Esophagus muscularis mucosa (tissue), 4 donors: Measurements from ENCODE around the gene CACNA2D3. TPM values are rescaled to one million over a fixed set of nuclear protein-coding genes. Genes with fewer than 3 reads are reported as not detected.

ENCODE experiments used
- DNase-seq: peaks from one replicate; pipeline ENCODE4 v3.0.0-alpha.2; 2017; ENCODE audit errors: extremely low spot score
- H3K27ac ChIP-seq, 4 donors: fragments of 200-600 bp; sonication (generic); replicated peaks in 1 of 4; 1 replicate in 3 of 4; 2 replicates in 1 of 4; pipeline ENCODE4 v1.5.1; 2016 to 2019; ENCODE audit warnings: mild to moderate bottlenecking in 1 of 4
- H3K27me3 ChIP-seq, 4 donors: fragments of 200-600 bp; sonication (generic); one replicate each; pipeline versions ENCODE4 v1.5.1 to v1.6.0; 2016 to 2019
- H3K36me3 ChIP-seq, 4 donors: fragments of 200-600 bp; sonication (generic); one replicate each; pipeline ENCODE4 v1.5.1; 2016 to 2019
- H3K4me1 ChIP-seq, 4 donors: fragments of 200-600 bp; sonication (generic); one replicate each; pipeline ENCODE4 v1.5.1; 2016 to 2019
- H3K4me3 ChIP-seq, 4 donors: fragments of 200-600 bp; sonication (generic); 1 replicate in 2 of 4; 2 replicates in 2 of 4; pipeline ENCODE4 v1.5.1; 2016 to 2019; ENCODE audit warnings: mild to moderate bottlenecking in 4 of 4, moderate library complexity in 1 of 4
- H3K9me3 ChIP-seq, 4 donors: fragments of 200-600 bp; sonication (generic); 1 replicate in 3 of 4; 2 replicates in 1 of 4; pipeline ENCODE4 v1.5.1; 2016 to 2019
- EP300 ChIP-seq: sonication (generic); formaldehyde crosslinking; IDR thresholded peaks from one replicate; pipeline ENCODE4 v1.6.1; 2017; ENCODE audit warnings: antibody characterized with exemption
- POLR2A ChIP-seq: fragments of 450-650 bp; IDR thresholded peaks from one replicate; pipeline ENCODE4 v1.6.1; 2017; ENCODE audit warnings: antibody characterized with exemption, moderate library complexity, mild to moderate bottlenecking, low read depth
- POLR2AphosphoS5 ChIP-seq, 2 donors: sonication (generic); formaldehyde crosslinking; IDR thresholded peaks; one replicate each; pipeline ENCODE4 v1.6.1; 2017; ENCODE audit warnings: antibody characterized with exemption in 2 of 2
- WGBS: methylation state at CpG from one replicate; pipeline ENCODE4 v1.1.5; 2018; 5-methylcytosine and 5-hydroxymethylcytosine counted together
- intact Hi-C: fragments of 100-400 bp; cut with DNase I; formaldehyde crosslinking; loops from one replicate; pipeline ENCODE4 v1.15.1; 2023
- total RNA-seq, 4 donors: library from RNA; depleted of rRNA; stranded (reverse); fragments of >200 nt; gene quantifications; one replicate each; pipeline versions ENCODE4 v1.1.0 to v1.2.1, GENCODE V29; 2016
- TF ChIP-seq, protein P1 (sequence below), 3 experiments: fragments of 200-600 bp in 2 of 3; fragments of 450-650 bp in 1 of 3; sonication (generic) in 2 of 3; IDR thresholded peaks; one replicate each; pipeline ENCODE4 v1.5.1; 2017 to 2019; ENCODE audit warnings: antibody characterized with exemption in 3 of 3, mild to moderate bottlenecking in 2 of 3, moderate library complexity in 1 of 3

The CACNA2D3 gene
- total RNA-seq, 4 donors from 2014 or later: 2.5 to 6.3 (median 3.9) TPM

DNA sequence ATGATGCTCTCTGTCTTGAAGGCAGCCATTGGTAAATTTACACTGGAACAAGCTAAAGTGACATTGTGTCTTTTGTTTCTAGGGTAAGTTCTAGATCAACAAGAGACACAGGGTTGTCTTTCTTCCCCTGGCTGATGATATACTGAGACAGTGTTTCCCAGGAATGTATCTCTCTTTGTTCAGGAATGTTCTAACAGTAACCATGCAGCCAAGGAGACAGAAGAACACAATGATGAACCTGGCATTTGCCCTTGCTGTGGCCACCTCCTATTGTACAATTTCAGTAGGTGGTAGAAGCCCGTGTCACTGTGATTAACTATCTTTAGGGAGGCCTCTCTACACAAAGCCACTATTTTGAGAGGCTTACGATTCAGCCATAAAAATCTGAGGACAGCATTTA is 674.8 kb downstream of the CACNA2D3 start:
- intact Hi-C loops: no loop called here
- Histone ChIP-seq H3K27ac (no peak overlapping the region), H3K4me3 (no peak overlapping the region), H3K9me3 (no peaks in the 10 kb centered on the region), H3K4me1 (peaks cover 0 to under 1% (median 0%) of the 10 kb centered on the region in 4 donors), H3K36me3 (no peaks in the 10 kb centered on the region), H3K27me3 (no peaks in the 10 kb centered on the region)
- WGBS: 85% methylated on average over 2 of the region's 2 CpGs
- TF ChIP-seq POLR2AphosphoS5 (IDR thresholded peaks at IDR 0.05) (no peak), POLR2A (no peak), EP300 (no peak)
- TF ChIP-seq, protein P1, sequence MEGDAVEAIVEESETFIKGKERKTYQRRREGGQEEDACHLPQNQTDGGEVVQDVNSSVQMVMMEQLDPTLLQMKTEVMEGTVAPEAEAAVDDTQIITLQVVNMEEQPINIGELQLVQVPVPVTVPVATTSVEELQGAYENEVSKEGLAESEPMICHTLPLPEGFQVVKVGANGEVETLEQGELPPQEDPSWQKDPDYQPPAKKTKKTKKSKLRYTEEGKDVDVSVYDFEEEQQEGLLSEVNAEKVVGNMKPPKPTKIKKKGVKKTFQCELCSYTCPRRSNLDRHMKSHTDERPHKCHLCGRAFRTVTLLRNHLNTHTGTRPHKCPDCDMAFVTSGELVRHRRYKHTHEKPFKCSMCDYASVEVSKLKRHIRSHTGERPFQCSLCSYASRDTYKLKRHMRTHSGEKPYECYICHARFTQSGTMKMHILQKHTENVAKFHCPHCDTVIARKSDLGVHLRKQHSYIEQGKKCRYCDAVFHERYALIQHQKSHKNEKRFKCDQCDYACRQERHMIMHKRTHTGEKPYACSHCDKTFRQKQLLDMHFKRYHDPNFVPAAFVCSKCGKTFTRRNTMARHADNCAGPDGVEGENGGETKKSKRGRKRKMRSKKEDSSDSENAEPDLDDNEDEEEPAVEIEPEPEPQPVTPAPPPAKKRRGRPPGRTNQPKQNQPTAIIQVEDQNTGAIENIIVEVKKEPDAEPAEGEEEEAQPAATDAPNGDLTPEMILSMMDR (IDR thresholded peaks at IDR 0.05): no peak
- DNase-seq: no peak

DNA sequence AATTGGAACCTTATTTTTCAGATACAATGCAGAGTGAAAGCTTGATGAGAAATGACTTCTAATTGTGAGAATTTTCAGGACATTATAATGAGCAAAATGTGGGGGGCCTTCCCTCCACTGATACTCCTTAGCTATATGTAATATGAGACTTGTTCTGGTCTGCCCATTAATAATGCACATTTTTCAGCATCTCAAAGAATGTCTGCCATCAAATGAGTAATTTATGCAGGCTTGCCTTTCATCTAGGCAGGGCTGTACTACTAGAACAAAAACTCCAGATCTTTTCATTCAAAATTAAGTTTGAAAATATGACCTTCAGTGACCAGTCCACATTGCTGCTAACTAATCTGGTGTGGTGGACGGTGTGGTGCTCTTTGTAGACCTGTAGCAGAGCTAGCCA is 678.1 kb downstream of the CACNA2D3 start:
- whole genome bisulfite sequencing: 82% methylated on average over 1 of the region's 1 CpG
- intact Hi-C loops: no loop called here
- TF ChIP-seq POLR2AphosphoS5 (IDR thresholded peaks at IDR 0.05) (no peak), POLR2A (no peak), EP300 (no peak)
- TF ChIP-seq, protein P1 (IDR thresholded peaks at IDR 0.05): no peak
- no peaks in the 10 kb centered on the region for H3K27me3 ChIP-seq
- H3K36me3 ChIP-seq: no peaks in the 10 kb centered on the region
- no peak overlapping the region for H3K4me3 ChIP-seq
- no peaks in the 10 kb centered on the region for H3K4me1 ChIP-seq
- no peaks in the 10 kb centered on the region for H3K9me3 ChIP-seq
- H3K27ac ChIP-seq: no peak overlapping the region
- no peak for DNase-seq

DNA sequence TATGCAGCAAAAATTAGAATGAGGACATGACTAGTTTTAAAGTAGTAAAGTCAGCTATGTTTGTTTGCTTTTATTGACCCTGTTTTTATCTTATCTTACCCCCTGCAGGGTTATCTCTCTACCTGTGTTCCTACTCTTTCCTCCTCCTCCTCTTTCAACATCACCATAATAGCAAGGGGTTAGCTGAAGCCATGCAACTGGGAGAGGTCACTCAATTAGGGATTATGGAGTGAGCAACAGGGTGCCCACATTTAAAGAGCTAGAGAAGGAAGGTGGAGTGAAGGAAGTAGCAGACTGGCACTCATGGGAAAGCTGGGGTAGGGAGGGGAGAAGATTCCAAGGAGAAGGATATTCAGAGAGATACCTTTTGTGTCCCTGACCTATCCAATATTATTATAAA is 679.6 kb downstream of the CACNA2D3 start:
- Histone ChIP-seq H3K27ac (no peak overlapping the region), H3K27me3 (no peaks in the 10 kb centered on the region), H3K36me3 (no peaks in the 10 kb centered on the region), H3K9me3 (no peaks in the 10 kb centered on the region), H3K4me3 (no peak overlapping the region), H3K4me1 (no peaks in the 10 kb centered on the region)
- DNase-seq: no peak
- TF ChIP-seq POLR2AphosphoS5 (IDR thresholded peaks at IDR 0.05) (no peak), EP300 (no peak), POLR2A (no peak)
- TF ChIP-seq, protein P1 (IDR thresholded peaks at IDR 0.05): no peak
- intact Hi-C loops: no loop called here

DNA sequence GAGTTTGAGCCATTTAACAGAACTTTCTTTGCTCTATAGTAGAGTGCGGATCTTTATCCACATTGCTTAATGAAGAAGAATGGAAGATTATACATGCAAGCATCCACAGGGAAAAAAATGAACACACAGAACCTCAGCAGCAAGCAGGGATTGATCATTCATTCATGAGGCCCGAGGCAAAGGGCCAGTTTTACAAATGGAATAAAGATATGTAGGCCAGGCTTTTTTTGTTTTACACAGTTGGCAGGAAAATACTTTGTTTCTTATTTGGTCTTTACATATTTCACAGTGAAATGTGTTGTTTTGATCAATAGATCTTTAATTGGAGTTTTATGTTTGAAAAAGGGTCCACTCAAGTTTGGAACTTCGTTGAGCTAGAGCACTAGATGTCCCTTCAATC is 688.0 kb downstream of the CACNA2D3 start:
- Histone ChIP-seq H3K27ac (no peak overlapping the region), H3K9me3 (no peaks in the 10 kb centered on the region), H3K4me1 (no peaks in the 10 kb centered on the region), H3K4me3 (no peak overlapping the region), H3K27me3 (no peaks in the 10 kb centered on the region), H3K36me3 (no peaks in the 10 kb centered on the region)
- peak; percentile 72 for DNase-seq
- intact Hi-C loops: no loop called here
- TF ChIP-seq, protein P1 (IDR thresholded peaks at IDR 0.05): no peak
- TF ChIP-seq EP300 (no peak), POLR2AphosphoS5 (IDR thresholded peaks at IDR 0.05) (no peak), POLR2A (no peak)
- 72% methylated on average over 3 of the region's 3 CpGs for WGBS

DNA sequence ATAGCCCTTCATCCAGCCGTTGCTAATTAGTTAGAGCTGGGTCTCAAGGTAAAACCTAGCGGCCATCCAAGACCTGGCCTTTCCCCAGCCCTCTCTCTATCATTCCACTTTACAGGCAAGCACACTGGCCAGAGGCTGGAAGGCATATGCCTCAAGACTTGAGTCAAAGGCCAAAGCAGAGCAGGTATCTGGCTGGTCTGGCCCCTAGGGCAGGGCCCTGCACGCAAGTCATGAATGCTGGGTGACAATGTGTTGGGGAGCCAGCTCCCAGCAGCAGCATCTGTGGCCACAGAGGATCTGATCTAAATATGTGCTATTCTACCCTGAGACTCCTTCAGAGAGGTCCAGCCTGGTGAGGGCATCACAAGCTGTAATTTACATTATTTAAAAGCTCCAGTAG is 691.9 kb downstream of the CACNA2D3 start:
- 73% methylated on average over 2 of the region's 3 CpGs for WGBS
- H3K4me1 ChIP-seq: no peaks in the 10 kb centered on the region
- TF ChIP-seq POLR2AphosphoS5 (IDR thresholded peaks at IDR 0.05) (no peak), EP300 (no peak), POLR2A (no peak)
- TF ChIP-seq, protein P1 (IDR thresholded peaks at IDR 0.05): no peak
- H3K27ac ChIP-seq: no peak overlapping the region
- H3K9me3 ChIP-seq: no peaks in the 10 kb centered on the region
- intact Hi-C loops: no loop called here
- no peak overlapping the region for H3K4me3 ChIP-seq
- peak; percentile 75 for DNase-seq
- H3K36me3 ChIP-seq: no peaks in the 10 kb centered on the region
- H3K27me3 ChIP-seq: no peaks in the 10 kb centered on the region
